NCI-H2196 treated with DMSO at 0.1 percent for 48 hours (cell line): ENCODE data around the gene SNX5.

Source experiments
- DNase-seq: peaks from one replicate; lab custom pipeline; 2025; ENCODE audit not compliant: unreplicated experiment; lab: John Stamatoyannopoulos, UW

The SNX5 gene

GRCh38 chr20:17919149-17919548, 49.4 kb downstream of the SNX5 start:
- no peak for DNase-seq

- no peak for DNase-seq
Measured at GRCh38 chr20:17917832-17918618, 50.6 kb downstream of the SNX5 start.

- DNase-seq = no peak
Measured at GRCh38 chr20:17916433-17916891, 52.1 kb downstream of the SNX5 start.

- no peak for DNase-seq
Measured at GRCh38 chr20:17914957-17915356, 53.6 kb downstream of the SNX5 start.

- no peak for DNase-seq
Measured at GRCh38 chr20:17912916-17913315, 55.7 kb downstream of the SNX5 start.

GRCh38 chr20:17911927-17912326, 56.7 kb downstream of the SNX5 start:
- DNase-seq = no peak

GRCh38 chr20:17910828-17911294, 57.7 kb downstream of the SNX5 start:
- DNase-seq = no peak

- DNase-seq = no peak
Measured at GRCh38 chr20:17909869-17910321, 58.7 kb downstream of the SNX5 start.

- DNase-seq = no peak
Measured at GRCh38 chr20:17905544-17905943, 63.0 kb downstream of the SNX5 start.

GRCh38 chr20:17904027-17904426, 64.6 kb downstream of the SNX5 start:
- no peak for DNase-seq

GRCh38 chr20:17902531-17903083, 66.0 kb downstream of the SNX5 start:
- no peak for DNase-seq

- no peak for DNase-seq
Measured at GRCh38 chr20:17901971-17902370, 66.6 kb downstream of the SNX5 start.

GRCh38 chr20:17898548-17898994, 70.0 kb downstream of the SNX5 start:
- DNase-seq = no peak

GRCh38 chr20:17897566-17898307, 70.9 kb downstream of the SNX5 start:
- DNase-seq = no peak

- DNase-seq = no peak
Measured at GRCh38 chr20:17896771-17897369, 71.7 kb downstream of the SNX5 start.

- DNase-seq = no peak
Measured at GRCh38 chr20:17896193-17896723, 72.3 kb downstream of the SNX5 start.

GRCh38 chr20:17895641-17896171, 72.9 kb downstream of the SNX5 start:
- no peak for DNase-seq

GRCh38 chr20:17893445-17893844, 75.1 kb downstream of the SNX5 start:
- DNase-seq = no peak

GRCh38 chr20:17892189-17892938, 76.2 kb downstream of the SNX5 start:
- no peak for DNase-seq
